HG03064 (cell line): ENCODE results near the gene SMCHD1.
"Not testable (repeated sequence)": the region's sequence is repeated elsewhere in the genome, so short reads cannot be mapped to it uniquely, and the experiment has no call there.

Experiments used
- ATAC-seq: cut with Tn5 transposase; IDR thresholded peaks from one replicate; pipeline ENCODE4 v1.9.1; 2021; ENCODE audit warnings: low read depth; ENCODE audit not compliant: unreplicated experiment

SMCHD1 gene

GRCh38 chr18:2848247-2849246 is 193.0 kb downstream of the SMCHD1 start:
- ATAC-seq: no peak

- ATAC-seq: no peak
Observed at GRCh38 chr18:2850816-2851215, 195.3 kb downstream of the SMCHD1 start.

GRCh38 chr18:2851771-2852170 is 196.2 kb downstream of the SMCHD1 start:
- no peak for ATAC-seq

GRCh38 chr18:2852460-2852859 is 196.9 kb downstream of the SMCHD1 start:
- not testable (repeated sequence) for ATAC-seq

- no peak for ATAC-seq
Observed at GRCh38 chr18:2853173-2853925, 197.8 kb downstream of the SMCHD1 start.

GRCh38 chr18:2853926-2854664 is 198.6 kb downstream of the SMCHD1 start:
- ATAC-seq: no peak
